Measurements from ENCODE around the gene MYBBP1A.

GRCh38 chr17:4536742-4537411 lies 18.3 kb downstream of the MYBBP1A start:
- TF ChIP-seq CTCF (IDR thresholded peaks at IDR 0.05; ENCODE audit: low read depth, low read length): no peak
- no peak for TF ChIP-seq POLR2A (IDR thresholded peaks at IDR 0.05; ENCODE audit: extremely low read depth, insufficient read length)
- TF ChIP-seq MAX (IDR thresholded peaks at IDR 0.05; ENCODE audit: low read depth, low read length): no peak

Data from NB4 (cell line).